Measurements from ENCODE around the gene RBM14. TPM values are rescaled to one million over a fixed set of nuclear protein-coding genes. Genes with fewer than 3 reads are reported as not detected.

The RBM14 gene
- total RNA-seq, 1 experiment from 2014 or later, result 57.8 TPM

- H3K9me3 ChIP-seq (replicated peaks), result no peaks in the 10 kb centered on the region
- no peaks in the 10 kb centered on the region for H3K27me3 ChIP-seq (replicated peaks)
- H3K4me3 ChIP-seq, result no peak overlapping the region
- peaks cover 36% of the 10 kb centered on the region for H3K36me3 ChIP-seq
- peak overlapping the region; percentile 27 for H3K27ac ChIP-seq
- DNase-seq (ENCODE audit: low read depth in 1 of 2, low spot score in 2 of 2), result peak; percentile 54 to 67
- peaks cover 14% of the 10 kb centered on the region for H3K4me1 ChIP-seq (replicated peaks)
Observed at GRCh38 chr11:66607126-66607834, 9.2 kb upstream of the RBM14 start.

GRCh38 chr11:66609721-66610617 is 6.5 kb upstream of the RBM14 start:
- Histone ChIP-seq H3K4me1 (replicated peaks) (peaks cover 11% of the 10 kb centered on the region), H3K27ac (no peak overlapping the region), H3K27me3 (replicated peaks) (no peaks in the 10 kb centered on the region), H3K36me3 (peaks cover 15% of the 10 kb centered on the region), H3K9me3 (replicated peaks) (no peaks in the 10 kb centered on the region), H3K4me3 (no peak overlapping the region)
- no peak for DNase-seq (ENCODE audit: low read depth in 1 of 2, low spot score in 2 of 2)

- Histone ChIP-seq H3K9me3 (replicated peaks) (no peaks in the 10 kb centered on the region), H3K36me3 (peaks cover 11% of the 10 kb centered on the region), H3K27me3 (replicated peaks) (no peaks in the 10 kb centered on the region), H3K27ac (no peak overlapping the region), H3K4me1 (replicated peaks) (peaks cover 14% of the 10 kb centered on the region), H3K4me3 (no peak overlapping the region)
- no peak for DNase-seq (ENCODE audit: low read depth in 1 of 2, low spot score in 2 of 2)
Observed at GRCh38 chr11:66612458-66612857, 4.0 kb upstream of the RBM14 start.

- Histone ChIP-seq H3K9me3 (replicated peaks) (no peaks in the 10 kb centered on the region), H3K36me3 (peaks cover 27% of the 10 kb centered on the region), H3K4me1 (replicated peaks) (peaks cover 21% of the 10 kb centered on the region), H3K27ac (no peak overlapping the region), H3K4me3 (no peak overlapping the region), H3K27me3 (replicated peaks) (no peaks in the 10 kb centered on the region)
- DNase-seq (ENCODE audit: low read depth in 1 of 2, low spot score in 2 of 2), result no peak
Observed at GRCh38 chr11:66614073-66614472, 2.4 kb upstream of the RBM14 start.

- Histone ChIP-seq H3K36me3 (peaks cover 55% of the 10 kb centered on the region), H3K27me3 (replicated peaks) (no peaks in the 10 kb centered on the region)
- no peak for DNase-seq (ENCODE audit: low read depth in 1 of 2, low spot score in 2 of 2)
Observed at GRCh38 chr11:66617155-66617834, 865 bp downstream of the RBM14 start.

GRCh38 chr11:66619080-66619554 is 2.7 kb downstream of the RBM14 start:
- H3K27me3 ChIP-seq (replicated peaks), result no peaks in the 10 kb centered on the region
- H3K27ac ChIP-seq, result peak overlapping the region; percentile 39
- peaks cover 36% of the 10 kb centered on the region for H3K4me1 ChIP-seq (replicated peaks)
- DNase-seq (ENCODE audit: low read depth in 1 of 2, low spot score in 2 of 2), result peak in 1 of 2 experiments; percentile 31
- peaks cover 73% of the 10 kb centered on the region for H3K36me3 ChIP-seq
- no peaks in the 10 kb centered on the region for H3K9me3 ChIP-seq (replicated peaks)
- H3K4me3 ChIP-seq, result peak overlapping the region; percentile 92

More at GRCh38 chr11:66617155-66617834, 865 bp downstream of the RBM14 start:
- H3K4me3 ChIP-seq, result peak overlapping the region; percentile 92
- H3K27ac ChIP-seq, result peak overlapping the region; percentile 92
- H3K9me3 ChIP-seq (replicated peaks), result no peaks in the 10 kb centered on the region
- H3K4me1 ChIP-seq (replicated peaks), result peaks cover 26% of the 10 kb centered on the region

GRCh38 chr11:66624450-66624849 is 8.0 kb downstream of the RBM14 start:
- peaks cover 96% of the 10 kb centered on the region for H3K36me3 ChIP-seq

GRCh38 chr11:66625041-66625751 is 8.8 kb downstream of the RBM14 start:
- Histone ChIP-seq H3K9me3 (replicated peaks) (no peaks in the 10 kb centered on the region), H3K36me3 (peaks cover 98% of the 10 kb centered on the region), H3K27ac (no peak overlapping the region), H3K4me1 (replicated peaks) (0 out of 2 replicates have a peak, but pooled peaks cover 10% of the 10 kb centered on the region), H3K27me3 (replicated peaks) (no peaks in the 10 kb centered on the region), H3K4me3 (no peak overlapping the region)
- DNase-seq (ENCODE audit: low read depth in 1 of 2, low spot score in 2 of 2), result no peak

More at GRCh38 chr11:66624450-66624849, 8.0 kb downstream of the RBM14 start:
- Histone ChIP-seq H3K4me3 (no peak overlapping the region), H3K27me3 (replicated peaks) (no peaks in the 10 kb centered on the region), H3K27ac (no peak overlapping the region), H3K4me1 (replicated peaks) (0 out of 2 replicates have a peak, but pooled peaks cover 13% of the 10 kb centered on the region), H3K9me3 (replicated peaks) (no peaks in the 10 kb centered on the region)
- DNase-seq (ENCODE audit: low read depth in 1 of 2, low spot score in 2 of 2), result no peak

- H3K36me3 ChIP-seq, result peaks cover 98% of the 10 kb centered on the region
- DNase-seq (ENCODE audit: low read depth in 1 of 2, low spot score in 2 of 2), result no peak
- H3K4me1 ChIP-seq (replicated peaks), result 0 out of 2 replicates have a peak, but pooled peaks cover 10% of the 10 kb centered on the region
- no peak overlapping the region for H3K27ac ChIP-seq
- no peaks in the 10 kb centered on the region for H3K9me3 ChIP-seq (replicated peaks)
- no peaks in the 10 kb centered on the region for H3K27me3 ChIP-seq (replicated peaks)
- no peak overlapping the region for H3K4me3 ChIP-seq
Observed at GRCh38 chr11:66625752-66626149, 9.3 kb downstream of the RBM14 start.

GRCh38 chr11:66626382-66626781 is 10.0 kb downstream of the RBM14 start:
- no peak overlapping the region for H3K27ac ChIP-seq
- no peak overlapping the region for H3K4me3 ChIP-seq
- H3K4me1 ChIP-seq (replicated peaks), result 0 out of 2 replicates have a peak, but pooled peaks cover 10% of the 10 kb centered on the region
- no peak for DNase-seq (ENCODE audit: low read depth in 1 of 2, low spot score in 2 of 2)
- peaks cover 100% of the 10 kb centered on the region for H3K36me3 ChIP-seq
- H3K9me3 ChIP-seq (replicated peaks), result no peaks in the 10 kb centered on the region
- no peaks in the 10 kb centered on the region for H3K27me3 ChIP-seq (replicated peaks)

GRCh38 chr11:66626926-66627325 is 10.5 kb downstream of the RBM14 start:
- Histone ChIP-seq H3K27me3 (replicated peaks) (no peaks in the 10 kb centered on the region), H3K27ac (no peak overlapping the region), H3K4me3 (no peak overlapping the region), H3K36me3 (peaks cover 100% of the 10 kb centered on the region), H3K9me3 (replicated peaks) (no peaks in the 10 kb centered on the region), H3K4me1 (replicated peaks) (0 out of 2 replicates have a peak, but pooled peaks cover 10% of the 10 kb centered on the region)
- no peak for DNase-seq (ENCODE audit: low read depth in 1 of 2, low spot score in 2 of 2)

- Histone ChIP-seq H3K27me3 (replicated peaks) (no peaks in the 10 kb centered on the region), H3K4me3 (no peak overlapping the region), H3K9me3 (replicated peaks) (no peaks in the 10 kb centered on the region), H3K36me3 (peaks cover 100% of the 10 kb centered on the region), H3K27ac (no peak overlapping the region), H3K4me1 (replicated peaks) (0 out of 2 replicates have a peak, but pooled peaks cover 4% of the 10 kb centered on the region)
- DNase-seq (ENCODE audit: low read depth in 1 of 2, low spot score in 2 of 2), result no peak
Observed at GRCh38 chr11:66628061-66628603, 11.7 kb downstream of the RBM14 start.

GRCh38 chr11:66629356-66629755 is 12.9 kb downstream of the RBM14 start:
- Histone ChIP-seq H3K4me3 (no peak overlapping the region), H3K9me3 (replicated peaks) (no peaks in the 10 kb centered on the region), H3K36me3 (peaks cover 100% of the 10 kb centered on the region), H3K27me3 (replicated peaks) (no peaks in the 10 kb centered on the region), H3K4me1 (replicated peaks) (no peaks in the 10 kb centered on the region), H3K27ac (no peak overlapping the region)
- DNase-seq (ENCODE audit: low read depth in 1 of 2, low spot score in 2 of 2), result no peak

Measured in SJSA1 (cell line).